ENCODE measurements around the gene SVIP.

Gene SVIP

GRCh38 chr11:22828373-22828772 is 1.2 kb downstream of the SVIP start (continued):
- no peak for TF ChIP-seq CSRNP3 (CRISPR knock-in tag; IDR thresholded peaks at IDR 0.05)

GRCh38 chr11:22822203-22822602 is 7.4 kb downstream of the SVIP start:
- no peak for ATAC-seq

GRCh38 chr11:22809893-22810292 is 19.7 kb downstream of the SVIP start:
- ATAC-seq = no peak
- TF ChIP-seq ZFP3 (CRISPR knock-in tag; IDR thresholded peaks at IDR 0.05) (no peak), CSRNP3 (CRISPR knock-in tag; IDR thresholded peaks at IDR 0.05) (no peak), RARB (CRISPR knock-in tag; IDR thresholded peaks at IDR 0.05) (no peak), ISL1 (CRISPR knock-in tag; IDR thresholded peaks at IDR 0.05) (no peak), GLIS3 (CRISPR knock-in tag; IDR thresholded peaks at IDR 0.05) (no peak), PPARA (CRISPR knock-in tag; IDR thresholded peaks at IDR 0.05; ENCODE audit: borderline replicate concordance) (no peak), ESRRG (CRISPR knock-in tag; IDR thresholded peaks at IDR 0.05) (no peak)
- TF ChIP-seq, protein P1, sequence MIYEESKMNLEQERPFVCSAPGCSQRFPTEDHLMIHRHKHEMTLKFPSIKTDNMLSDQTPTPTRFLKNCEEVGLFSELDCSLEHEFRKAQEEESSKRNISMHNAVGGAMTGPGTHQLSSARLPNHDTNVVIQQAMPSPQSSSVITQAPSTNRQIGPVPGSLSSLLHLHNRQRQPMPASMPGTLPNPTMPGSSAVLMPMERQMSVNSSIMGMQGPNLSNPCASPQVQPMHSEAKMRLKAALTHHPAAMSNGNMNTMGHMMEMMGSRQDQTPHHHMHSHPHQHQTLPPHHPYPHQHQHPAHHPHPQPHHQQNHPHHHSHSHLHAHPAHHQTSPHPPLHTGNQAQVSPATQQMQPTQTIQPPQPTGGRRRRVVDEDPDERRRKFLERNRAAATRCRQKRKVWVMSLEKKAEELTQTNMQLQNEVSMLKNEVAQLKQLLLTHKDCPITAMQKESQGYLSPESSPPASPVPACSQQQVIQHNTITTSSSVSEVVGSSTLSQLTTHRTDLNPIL (CRISPR knock-in tag; IDR thresholded peaks at IDR 0.05; ENCODE audit: low read depth) = no peak

More at GRCh38 chr11:22822203-22822602, 7.4 kb downstream of the SVIP start:
- no peak for TF ChIP-seq ZNF565 (CRISPR knock-in tag; conservative IDR thresholded peaks at IDR 0.05; ENCODE audit: low read depth)

DNA sequence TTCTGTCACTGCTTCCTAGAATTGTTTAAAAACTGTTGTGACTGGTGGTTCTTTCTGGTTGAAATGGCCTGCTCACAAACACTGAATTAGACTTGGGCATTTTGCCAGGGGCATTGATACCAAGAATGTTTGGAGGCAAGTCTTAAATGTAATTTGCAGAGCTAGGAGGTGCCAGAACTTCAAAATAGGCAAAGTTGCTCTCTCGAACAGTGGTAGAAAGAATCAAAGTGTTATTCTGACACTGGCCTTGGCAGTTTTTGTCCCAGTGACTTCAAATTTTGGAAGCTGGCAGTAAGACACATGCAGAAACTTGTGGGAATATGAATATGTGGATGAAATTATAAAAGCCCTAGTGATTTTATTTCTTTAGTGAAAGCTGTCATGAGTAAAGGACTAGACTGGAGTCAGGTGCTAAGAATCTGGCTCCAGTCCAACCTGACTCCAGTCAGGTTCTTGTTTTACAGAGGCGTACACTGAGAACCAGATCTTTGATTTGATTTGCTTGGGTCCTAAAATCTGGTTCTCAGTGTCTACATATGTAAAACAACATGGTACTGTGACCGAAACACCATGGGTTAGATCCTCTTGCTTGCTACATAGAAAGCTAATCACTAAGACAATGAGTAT is 20.9 kb downstream of the SVIP start:
- TF ChIP-seq ZNF565 (CRISPR knock-in tag; conservative IDR thresholded peaks at IDR 0.05; ENCODE audit: low read depth) = no peak
- no peak for TF ChIP-seq ESRRG (CRISPR knock-in tag; IDR thresholded peaks at IDR 0.05)
- TF ChIP-seq, protein P2, sequence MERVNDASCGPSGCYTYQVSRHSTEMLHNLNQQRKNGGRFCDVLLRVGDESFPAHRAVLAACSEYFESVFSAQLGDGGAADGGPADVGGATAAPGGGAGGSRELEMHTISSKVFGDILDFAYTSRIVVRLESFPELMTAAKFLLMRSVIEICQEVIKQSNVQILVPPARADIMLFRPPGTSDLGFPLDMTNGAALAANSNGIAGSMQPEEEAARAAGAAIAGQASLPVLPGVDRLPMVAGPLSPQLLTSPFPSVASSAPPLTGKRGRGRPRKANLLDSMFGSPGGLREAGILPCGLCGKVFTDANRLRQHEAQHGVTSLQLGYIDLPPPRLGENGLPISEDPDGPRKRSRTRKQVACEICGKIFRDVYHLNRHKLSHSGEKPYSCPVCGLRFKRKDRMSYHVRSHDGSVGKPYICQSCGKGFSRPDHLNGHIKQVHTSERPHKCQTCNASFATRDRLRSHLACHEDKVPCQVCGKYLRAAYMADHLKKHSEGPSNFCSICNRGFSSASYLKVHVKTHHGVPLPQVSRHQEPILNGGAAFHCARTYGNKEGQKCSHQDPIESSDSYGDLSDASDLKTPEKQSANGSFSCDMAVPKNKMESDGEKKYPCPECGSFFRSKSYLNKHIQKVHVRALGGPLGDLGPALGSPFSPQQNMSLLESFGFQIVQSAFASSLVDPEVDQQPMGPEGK (CRISPR knock-in tag; IDR thresholded peaks at IDR 0.05; ENCODE audit: borderline replicate concordance) = no peak
- TF ChIP-seq GLIS3 (CRISPR knock-in tag; IDR thresholded peaks at IDR 0.05) = no peak
- no peak for TF ChIP-seq CSDC2 (CRISPR knock-in tag; IDR thresholded peaks at IDR 0.05)
- no peak for TF ChIP-seq TSHZ2 (CRISPR knock-in tag; IDR thresholded peaks at IDR 0.05)

DNA sequence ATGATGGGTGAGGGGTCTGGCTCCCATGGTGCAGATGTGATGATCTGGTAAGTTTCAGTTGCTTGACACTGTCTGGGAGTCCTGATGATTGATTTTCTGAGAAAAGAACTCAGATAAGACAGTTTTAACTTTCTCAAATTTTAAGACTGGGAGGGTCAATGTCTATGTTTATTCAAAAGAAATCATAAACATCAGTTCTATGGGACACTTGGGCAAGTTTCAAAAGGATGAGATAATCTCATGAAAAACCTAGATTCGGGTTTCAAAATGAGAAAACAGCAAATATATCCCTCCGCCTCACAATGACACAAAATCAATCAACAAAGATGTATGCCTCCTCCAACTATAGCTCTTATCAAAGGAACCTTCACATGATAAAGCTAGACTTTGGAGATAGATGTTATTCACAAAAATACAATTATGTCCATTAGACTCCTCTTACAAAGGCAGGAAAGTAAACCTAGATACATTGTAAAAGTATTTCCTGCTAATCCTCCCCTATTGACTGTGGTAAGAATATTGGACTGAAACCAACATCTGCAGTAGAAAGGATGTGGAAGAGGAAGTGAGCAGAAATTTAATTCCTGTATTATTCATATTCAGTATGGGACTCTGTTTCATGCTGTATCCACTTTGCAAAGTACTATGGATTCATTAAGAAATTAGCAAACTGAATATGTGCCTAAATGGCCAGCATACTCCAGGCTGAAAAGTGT is 21.6 kb downstream of the SVIP start:
- TF ChIP-seq RARB (CRISPR knock-in tag; IDR thresholded peaks at IDR 0.05) = no peak
- no peak for ATAC-seq

More for the DNA sequence above, 20.9 kb downstream of the SVIP start:
- no peak for ATAC-seq

DNA sequence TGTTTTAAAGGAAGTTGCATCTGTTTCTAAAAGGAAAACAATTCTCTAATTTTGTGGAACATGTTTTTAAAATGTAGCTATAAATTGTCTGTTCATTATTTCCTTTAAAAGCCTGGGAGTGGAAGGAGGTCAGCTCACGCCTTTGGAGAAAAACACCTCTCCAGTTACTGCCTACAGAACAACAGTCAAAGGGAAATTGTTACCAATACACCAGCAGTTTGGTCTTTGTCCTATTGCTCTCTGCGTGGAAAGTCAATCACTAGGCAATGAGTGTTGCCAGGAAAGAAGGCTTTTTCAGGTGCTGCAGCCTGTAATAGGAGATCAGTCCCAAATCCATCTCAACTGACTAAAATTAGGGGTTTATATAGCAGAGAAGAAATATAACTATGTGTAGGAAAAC is 22.2 kb downstream of the SVIP start:
- no peak for ATAC-seq
- TF ChIP-seq CSRNP3 (CRISPR knock-in tag; IDR thresholded peaks at IDR 0.05) (no peak), CSDC2 (CRISPR knock-in tag; IDR thresholded peaks at IDR 0.05) (no peak), ZNF70 (CRISPR knock-in tag; IDR thresholded peaks at IDR 0.05) (no peak), TOX (CRISPR knock-in tag; IDR thresholded peaks at IDR 0.05; ENCODE audit: borderline replicate concordance) (no peak), GLIS3 (CRISPR knock-in tag; IDR thresholded peaks at IDR 0.05) (no peak), TSHZ2 (CRISPR knock-in tag; IDR thresholded peaks at IDR 0.05) (no peak)
- TF ChIP-seq, protein P1 (CRISPR knock-in tag; IDR thresholded peaks at IDR 0.05; ENCODE audit: low read depth) = no peak

Measured in SK-N-SH treated with all-trans-retinoic acid at 6 μM for 48 hours (cell line).